PC-3 (cell line): Measurements from ENCODE around the gene RBMS2. TPM values are rescaled to one million over a fixed set of nuclear protein-coding genes. Genes with fewer than 3 reads are reported as not detected.
"Not testable (repeated sequence)": the region's sequence is repeated elsewhere in the genome, so short reads cannot be mapped to it uniquely, and the experiment has no call there.

ENCODE experiments used
- ATAC-seq: fragments of 200-7000 bp; cut with Tn5 transposase; 2 replicates; pipeline ENCODE4 v1.9.1; 2020; ENCODE audit warnings: mild to moderate bottlenecking, moderate library complexity
- BruUV-seq: library from RNA; stranded (reverse); fragments of 400-500 nt; replicated peaks from 2 replicates; lab custom pipeline; 2021; lab: Mats Ljungman, UMichigan
- CTCF ChIA-PET: fragments of 300-600 bp; sonication (Branson Sonifier 250); formaldehyde crosslinking; loops from one replicate; lab custom pipeline; 2022; ENCODE audit warnings: antibody characterized with exemption; lab: Charles Lee
- POLR2A ChIA-PET: fragments of 300-600 bp; sonication (Branson Sonifier 250); formaldehyde crosslinking; loops from one replicate; lab custom pipeline; 2022; ENCODE audit warnings: antibody characterized with exemption; ENCODE audit not compliant: unreplicated experiment; lab: Charles Lee
- DNase-seq: peaks from one replicate; pipeline ENCODE4 v3.0.0-alpha.2; 2015
- H2AFZ ChIP-seq: fragments of 300-600 bp; sonication (generic); 2 replicates; pipeline ENCODE4 v1.6.0; 2016; ENCODE audit warnings: antibody characterized with exemption, low read length
- H3F3A ChIP-seq: fragments of 300-600 bp; sonication (generic); one replicate; pipeline ENCODE4 v1.6.0; 2017; ENCODE audit warnings: antibody characterized with exemption, low read length, control low read depth, mild to moderate bottlenecking; ENCODE audit not compliant: unreplicated experiment
- H3K27ac ChIP-seq: fragments of 300-600 bp; sonication (generic); 2 replicates; pipeline ENCODE4 v1.5.1; 2016; ENCODE audit warnings: mild to moderate bottlenecking, low read length
- H3K27me3 ChIP-seq: fragments of 300-600 bp; sonication (generic); 2 replicates; pipeline ENCODE4 v1.6.1; 2016; ENCODE audit warnings: low read length, mixed read lengths
- H3K36me3 ChIP-seq: fragments of 300-600 bp; sonication (generic); 2 replicates; pipeline ENCODE4 v1.6.1; 2016; ENCODE audit warnings: low read depth, mixed run types, low read length, mixed read lengths
- H3K4me1 ChIP-seq: fragments of 300-600 bp; sonication (generic); 2 replicates; pipeline ENCODE4 v1.5.1; 2016; ENCODE audit warnings: low read length; ENCODE audit not compliant: insufficient read depth
- H3K4me2 ChIP-seq: fragments of 300-600 bp; sonication (generic); 2 replicates; pipeline ENCODE4 v1.6.0; 2016; ENCODE audit warnings: low read length
- H3K4me3 ChIP-seq: fragments of 300-600 bp; sonication (generic); 2 replicates; pipeline ENCODE4 v1.5.1; 2016; ENCODE audit warnings: mild to moderate bottlenecking, low read length, mixed read lengths
- H3K79me2 ChIP-seq: fragments of 300-600 bp; sonication (generic); 2 replicates; pipeline ENCODE4 v1.6.1; 2017; ENCODE audit warnings: low read length, mixed read lengths
- H3K9ac ChIP-seq: fragments of 300-600 bp; sonication (generic); 2 replicates; pipeline ENCODE4 v1.6.0; 2016; ENCODE audit warnings: mild to moderate bottlenecking, low read length
- H3K9me2 ChIP-seq: fragments of 300-600 bp; sonication (generic); replicated peaks from 2 replicates; pipeline ENCODE4 v1.6.1; 2016; ENCODE audit warnings: mixed run types, low read length, mixed read lengths
- H3K9me3 ChIP-seq: fragments of 300-600 bp; sonication (generic); 2 replicates; pipeline ENCODE4 v1.6.1; 2016; ENCODE audit warnings: low read length, mixed read lengths
- H4K20me1 ChIP-seq: fragments of 300-600 bp; sonication (generic); 2 replicates; pipeline ENCODE4 v1.6.1; 2016; ENCODE audit warnings: low read length, mixed read lengths
- CTCF ChIP-seq: fragments of 300-600 bp; sonication (generic); conservative IDR thresholded peaks from 2 replicates; pipeline ENCODE4 v1.5.1; 2017; ENCODE audit warnings: antibody characterized with exemption, low read depth, mild to moderate bottlenecking, low read length
- EZH2 ChIP-seq: fragments of 300-600 bp; sonication (generic); IDR thresholded peaks from one replicate; pipeline ENCODE4 v1.6.1; 2017; ENCODE audit warnings: antibody characterized with exemption, mild to moderate bottlenecking, low read length; ENCODE audit not compliant: unreplicated experiment
- EZH2phosphoT487 ChIP-seq: fragments of 300-600 bp; sonication (generic); IDR thresholded peaks from 2 replicates; pipeline ENCODE4 v1.6.1; 2018; ENCODE audit warnings: mild to moderate bottlenecking, antibody characterized with exemption, low read length, borderline replicate concordance
- intact Hi-C: fragments of 100-400 bp; cut with micrococcal nuclease; formaldehyde crosslinking; loops from 2 replicates; pipeline ENCODE4 v1.9.0; 2023
- total RNA-seq: library from RNA; depleted of rRNA; stranded (reverse); fragments of >200 nt; gene quantifications from 2 replicates; pipeline ENCODE4 v1.2.3, GENCODE V29; 2014

RBMS2 gene
- total RNA-seq, 1 experiment from 2014 or later, result 10.2 TPM

- no peaks in the 10 kb centered on the region for H4K20me1 ChIP-seq
- H3K9ac ChIP-seq, result no peak overlapping the region
Observed at GRCh38 chr12:56574210-56574609, 52.6 kb downstream of the RBMS2 start.

DNA sequence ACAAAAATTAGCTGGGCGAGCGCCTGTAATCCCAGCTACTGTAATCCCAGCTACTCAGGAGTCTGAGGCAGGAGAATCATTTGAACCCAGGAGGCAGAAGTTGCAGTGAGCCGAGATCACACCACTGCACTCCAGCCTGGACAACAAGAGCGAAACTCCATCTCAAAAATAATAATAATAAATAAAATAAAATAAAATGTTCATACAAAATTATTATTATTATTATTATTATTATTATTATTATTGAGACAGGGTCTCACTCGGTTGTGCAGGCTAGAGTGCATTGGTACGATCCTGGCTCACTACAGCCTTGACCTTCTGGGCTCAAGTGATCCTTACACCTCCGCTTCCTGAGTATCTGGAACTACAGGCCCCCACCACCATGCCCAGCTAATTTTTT, 55.6 kb downstream of the RBMS2 start:
- H3K27me3 ChIP-seq, H3F3A ChIP-seq, H3K4me2 ChIP-seq, ATAC-seq, H3K4me3 ChIP-seq, H3K79me2 ChIP-seq, H2AFZ ChIP-seq, H3K9me2 ChIP-seq, H3K27ac ChIP-seq, H3K36me3 ChIP-seq, H4K20me1 ChIP-seq, BruUV-seq, DNase-seq, H3K9me3 ChIP-seq, CTCF ChIA-PET, intact Hi-C loops, H3K9ac ChIP-seq: not testable (repeated sequence)
- peaks cover 18% of the 10 kb centered on the region for H3K4me1 ChIP-seq
- POLR2A ChIA-PET, result interaction anchor here (0.6 kb wide), 1 partner anchor 38 kb away, joined by 9 read pairs; no protein-coding TSS in a partner anchor

More at GRCh38 chr12:56574210-56574609, 52.6 kb downstream of the RBMS2 start:
- no peaks in the 10 kb centered on the region for H3K27me3 ChIP-seq
- ATAC-seq, result no peak
- POLR2A ChIA-PET, result no interaction called here
- peak overlapping the region; percentile 23; the same call in 1 of the 2 replicates for H3K27ac ChIP-seq
- no peaks in the 10 kb centered on the region for H3K36me3 ChIP-seq
- TF ChIP-seq EZH2, result no peak
- TF ChIP-seq EZH2phosphoT487, result no peak
- no peak for TF ChIP-seq CTCF
- H3K9me3 ChIP-seq, result no peaks in the 10 kb centered on the region
- intact Hi-C loops, result no loop called here
- no peaks in the 10 kb centered on the region for H3F3A ChIP-seq
- CTCF ChIA-PET, result no interaction called here
- BruUV-seq, result no TSS peak
- H3K4me3 ChIP-seq, result no peak overlapping the region
- peak; percentile 24 for DNase-seq
- H2AFZ ChIP-seq, result no peak overlapping the region
- H3K79me2 ChIP-seq, result no peaks in the 10 kb centered on the region
- peaks cover 7% of the 10 kb centered on the region for H3K4me1 ChIP-seq
- H3K4me2 ChIP-seq, result no peak overlapping the region
- no peaks in the 10 kb centered on the region for H3K9me2 ChIP-seq

- H3K36me3 ChIP-seq, result no peaks in the 10 kb centered on the region
- no peaks in the 10 kb centered on the region for H3F3A ChIP-seq
- intact Hi-C loops, result no loop called here
- no TSS peak for BruUV-seq
- H4K20me1 ChIP-seq, result no peaks in the 10 kb centered on the region
- H2AFZ ChIP-seq, result no peak overlapping the region
- ATAC-seq (no peak), DNase-seq (no peak)
- H3K9ac ChIP-seq, result no peak overlapping the region
- no peaks in the 10 kb centered on the region for H3K9me2 ChIP-seq
- H3K9me3 ChIP-seq, result no peaks in the 10 kb centered on the region
- ChIA-PET CTCF (no interaction called here), POLR2A (no interaction called here)
- H3K27me3 ChIP-seq, result no peaks in the 10 kb centered on the region
- no peaks in the 10 kb centered on the region for H3K79me2 ChIP-seq
- no peak for TF ChIP-seq CTCF
- no peak for TF ChIP-seq EZH2phosphoT487
- no peak for TF ChIP-seq EZH2
- no peak overlapping the region for H3K27ac ChIP-seq
- H3K4me2 ChIP-seq, result no peak overlapping the region
- no peak overlapping the region for H3K4me3 ChIP-seq
- peaks cover 23% of the 10 kb centered on the region for H3K4me1 ChIP-seq
Observed at GRCh38 chr12:56578983-56579546, 57.4 kb downstream of the RBMS2 start.
